ENCODE measurements around the gene CMTM6.

CMTM6 gene

GRCh38 chr3:32432045-32432710 is 70.5 kb downstream of the CMTM6 start:
- WGBS, 2 experiments (ENCODE audit: insufficient coverage in 2 of 2): 92% methylated on average over 4 to 5 of the region's 6 CpGs
- no peaks in the 10 kb centered on the region for H3K9me3 ChIP-seq (ENCODE audit: control insufficient read depth, low read length)

GRCh38 chr3:32431481-32431880 is 71.2 kb downstream of the CMTM6 start:
- no peak overlapping the region for H3K27ac ChIP-seq (ENCODE audit: low read depth, low read length, severe bottlenecking)
- no peak overlapping the region for H3K4me3 ChIP-seq (ENCODE audit: extremely low read depth, insufficient read depth, low read length, poor library complexity, severe bottlenecking)
- 73 to 100% methylated on average over 2 of the region's 3 CpGs for WGBS, 2 experiments (ENCODE audit: insufficient coverage in 2 of 2)
- H3K4me1 ChIP-seq (ENCODE audit: control insufficient read depth, insufficient read depth, low read length, poor library complexity, severe bottlenecking): no peaks in the 10 kb centered on the region
- no peaks in the 10 kb centered on the region for H3K9me3 ChIP-seq (ENCODE audit: control insufficient read depth, low read length)
- no peaks in the 10 kb centered on the region for H3K36me3 ChIP-seq (ENCODE audit: control insufficient read depth, insufficient read depth, low read length)

More at GRCh38 chr3:32432045-32432710, 70.5 kb downstream of the CMTM6 start:
- Histone ChIP-seq H3K4me1 (ENCODE audit: control insufficient read depth, insufficient read depth, low read length, poor library complexity, severe bottlenecking) (no peaks in the 10 kb centered on the region), H3K27ac (ENCODE audit: low read depth, low read length, severe bottlenecking) (no peak overlapping the region), H3K4me3 (ENCODE audit: extremely low read depth, insufficient read depth, low read length, poor library complexity, severe bottlenecking) (no peak overlapping the region), H3K36me3 (ENCODE audit: control insufficient read depth, insufficient read depth, low read length) (no peaks in the 10 kb centered on the region)
